ENCODE measurements around the gene COPS2.
"Not testable (repeated sequence)": the region's sequence is repeated elsewhere in the genome, so short reads cannot be mapped to it uniquely, and the experiment has no call there.

COPS2 gene

GRCh38 chr15:49155110-49155833 lies at the start of gene COPS2:
TSS of gene COPS2 (minus strand) at chr15:49155599. CDS start at chr15:49155578, 21 bp downstream.
- peak; percentile 73 to 85 (median 84) for DNase-seq (ENCODE audit: low read depth in 3 of 3, low spot score in 1 of 3)

- no peak for DNase-seq (ENCODE audit: low read depth in 3 of 3, low spot score in 1 of 3)
Observed at GRCh38 chr15:49200347-49200746, 44.9 kb upstream of the COPS2 start.

GRCh38 chr15:49199666-49200065 lies 44.3 kb upstream of the COPS2 start:
- DNase-seq (ENCODE audit: low read depth in 3 of 3, low spot score in 1 of 3) = no peak

GRCh38 chr15:49196856-49197255 lies 41.5 kb upstream of the COPS2 start:
- DNase-seq (ENCODE audit: low read depth in 3 of 3, low spot score in 1 of 3) = no peak

GRCh38 chr15:49191892-49192291 lies 36.5 kb upstream of the COPS2 start:
- no peak for DNase-seq (ENCODE audit: low read depth in 3 of 3, low spot score in 1 of 3)

GRCh38 chr15:49190586-49190985 lies 35.2 kb upstream of the COPS2 start:
- DNase-seq (ENCODE audit: low read depth in 3 of 3, low spot score in 1 of 3) = no peak

- no peak for DNase-seq (ENCODE audit: low read depth in 3 of 3, low spot score in 1 of 3)
Observed at GRCh38 chr15:49189631-49190030, 34.2 kb upstream of the COPS2 start.

- DNase-seq (ENCODE audit: low read depth in 3 of 3, low spot score in 1 of 3) = no peak
Observed at GRCh38 chr15:49188933-49189332, 33.5 kb upstream of the COPS2 start.

GRCh38 chr15:49187549-49188245 lies 32.3 kb upstream of the COPS2 start:
- DNase-seq (ENCODE audit: low read depth in 3 of 3, low spot score in 1 of 3) = no peak

- DNase-seq (ENCODE audit: low read depth in 3 of 3, low spot score in 1 of 3) = no peak
Observed at GRCh38 chr15:49185473-49185872, 30.1 kb upstream of the COPS2 start.

- DNase-seq (ENCODE audit: low read depth in 3 of 3, low spot score in 1 of 3) = not testable (repeated sequence)
Observed at GRCh38 chr15:49183741-49184140, 28.3 kb upstream of the COPS2 start.

- no peak for DNase-seq (ENCODE audit: low read depth in 3 of 3, low spot score in 1 of 3)
Observed at GRCh38 chr15:49182128-49182527, 26.7 kb upstream of the COPS2 start.

- no peak for DNase-seq (ENCODE audit: low read depth in 3 of 3, low spot score in 1 of 3)
Observed at GRCh38 chr15:49179433-49180190, 24.2 kb upstream of the COPS2 start.

GRCh38 chr15:49178497-49178896 lies 23.1 kb upstream of the COPS2 start:
- no peak for DNase-seq (ENCODE audit: low read depth in 3 of 3, low spot score in 1 of 3)

GRCh38 chr15:49175582-49176397 lies 20.4 kb upstream of the COPS2 start:
- not testable (repeated sequence) for DNase-seq (ENCODE audit: low read depth in 3 of 3, low spot score in 1 of 3)

GRCh38 chr15:49174902-49175301 lies 19.5 kb upstream of the COPS2 start:
- no peak for DNase-seq (ENCODE audit: low read depth in 3 of 3, low spot score in 1 of 3)

GRCh38 chr15:49171790-49172189 lies 16.4 kb upstream of the COPS2 start:
- no peak for DNase-seq (ENCODE audit: low read depth in 3 of 3, low spot score in 1 of 3)

GRCh38 chr15:49169880-49170597 lies 14.6 kb upstream of the COPS2 start, which contains the start of gene GALK2:
TSS of gene GALK2 (plus strand) at chr15:49170247. CDS start at chr15:49170323, 76 bp downstream.
- peak; percentile 33 to 59 (median 48) for DNase-seq (ENCODE audit: low read depth in 3 of 3, low spot score in 1 of 3)

- DNase-seq (ENCODE audit: low read depth in 3 of 3, low spot score in 1 of 3) = no peak
Observed at GRCh38 chr15:49168016-49168415, 12.6 kb upstream of the COPS2 start.

GRCh38 chr15:49164865-49165264 lies 9.5 kb upstream of the COPS2 start:
- DNase-seq (ENCODE audit: low read depth in 3 of 3, low spot score in 1 of 3) = no peak
